Effector memory CD8-positive, alpha-beta T cell (primary cell): ENCODE measurements around the gene LRP1B.

ENCODE experiments used
- ATAC-seq: fragments of 150-1000 bp; cut with Tn5 transposase; replicated peaks from 2 replicates; pipeline ENCODE4 v1.10.0; 2021; ENCODE audit warnings: mild to moderate bottlenecking, moderate library complexity
- DNase-seq, 3 experiments: peaks; one replicate each; pipeline ENCODE4 v3.0.0; 2021
- H3K27ac Mint-ChIP-seq, 2 donors: one replicate each; pipeline ENCODE4 v1.8.0; 2022; ENCODE audit warnings: mild to moderate bottlenecking in 2 of 2, mixed read lengths in 2 of 2, moderate library complexity in 2 of 2
- H3K27me3 Mint-ChIP-seq, 2 donors: one replicate each; pipeline ENCODE4 v1.8.0; 2022; ENCODE audit warnings: mixed read lengths in 2 of 2
- H3K36me3 Mint-ChIP-seq: one replicate; pipeline ENCODE4 v1.8.0; 2022; ENCODE audit warnings: mild to moderate bottlenecking, moderate library complexity, mixed read lengths; ENCODE audit not compliant: insufficient read depth
- H3K4me1 Mint-ChIP-seq, 2 donors: one replicate each; pipeline ENCODE4 v1.8.0; 2022; ENCODE audit warnings: low read depth in 2 of 2, mixed read lengths in 2 of 2
- H3K4me3 Mint-ChIP-seq, 2 donors: one replicate each; pipeline ENCODE4 v1.8.0; 2022; ENCODE audit warnings: mild to moderate bottlenecking in 2 of 2, mixed read lengths in 2 of 2, moderate library complexity in 2 of 2
- H3K9me3 Mint-ChIP-seq, 2 donors: one replicate each; pipeline ENCODE4 v1.8.0; 2022; ENCODE audit warnings: mixed read lengths in 2 of 2

Gene LRP1B

DNA sequence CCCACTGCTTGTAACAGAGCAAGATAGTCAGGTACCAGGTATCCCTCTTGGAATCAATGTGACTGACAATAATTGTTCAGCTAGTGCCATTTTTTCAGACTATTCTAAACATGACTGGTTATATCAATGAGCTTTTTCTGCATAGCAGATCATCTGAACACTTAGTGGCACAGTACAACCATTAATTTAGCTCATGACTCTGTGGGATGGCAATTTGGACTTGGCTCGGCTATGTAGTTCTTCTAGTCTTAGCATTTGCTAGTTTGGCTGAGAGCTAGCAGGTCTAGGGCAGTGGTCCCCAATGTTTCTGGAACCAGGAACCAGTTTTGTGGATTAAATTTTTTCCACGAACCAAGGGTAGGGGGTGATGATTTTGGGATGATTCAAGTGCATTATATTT, 1929.2 kb downstream of the LRP1B start:
- Mint-ChIP-seq H3K27me3 (no peaks in the 10 kb centered on the region), H3K27ac (no peak overlapping the region), H3K4me3 (no peak overlapping the region), H3K36me3 (no peaks in the 10 kb centered on the region), H3K4me1 (no peaks in the 10 kb centered on the region), H3K9me3 (peaks cover 7 to 20% of the 10 kb centered on the region in 2 donors)
- no peak for DNase-seq
- no peak for ATAC-seq

DNA sequence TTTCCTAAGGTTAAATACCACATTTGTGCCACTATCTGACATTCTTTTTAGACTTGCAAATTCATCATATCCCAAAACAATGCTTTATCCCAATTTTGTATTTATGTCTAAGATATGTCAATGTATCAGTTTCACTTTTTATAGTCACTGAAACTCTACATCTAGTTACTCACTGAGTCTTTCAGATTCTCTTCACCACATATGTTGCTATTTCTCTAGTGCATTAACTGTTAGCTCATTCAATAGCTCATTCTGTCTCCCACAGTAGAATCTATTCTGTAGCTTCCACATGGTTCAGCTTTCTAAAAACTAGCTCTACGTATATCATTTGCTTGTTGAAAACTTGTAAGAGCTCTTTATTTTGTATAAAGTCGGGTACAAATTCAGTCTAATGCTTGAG, 1930.1 kb downstream of the LRP1B start:
- DNase-seq = no peak
- Mint-ChIP-seq H3K36me3 (no peaks in the 10 kb centered on the region), H3K27ac (no peak overlapping the region), H3K4me3 (no peak overlapping the region), H3K4me1 (no peaks in the 10 kb centered on the region), H3K9me3 (peaks cover 7 to 15% of the 10 kb centered on the region in 2 donors), H3K27me3 (no peaks in the 10 kb centered on the region)
- ATAC-seq = no peak

DNA sequence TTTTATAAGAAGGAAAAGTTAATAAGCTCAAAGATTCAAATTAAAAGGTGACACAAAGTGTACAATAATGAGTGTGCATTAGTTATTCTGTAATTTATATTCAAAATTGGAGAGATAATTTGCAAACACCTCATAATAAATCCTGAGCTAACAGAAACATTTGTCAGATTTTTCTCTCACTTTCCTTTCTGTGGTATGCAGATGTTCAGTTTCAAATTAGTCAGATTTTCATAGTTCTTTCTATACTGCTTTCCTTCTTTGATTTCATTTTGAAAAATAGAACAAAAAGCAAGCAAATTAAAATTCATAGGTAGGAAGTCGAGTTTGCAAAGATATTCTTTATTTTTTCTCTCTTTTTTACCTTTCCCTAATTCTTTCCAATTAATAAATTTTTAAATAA, 1930.5 kb downstream of the LRP1B start:
- Mint-ChIP-seq H3K9me3 (peaks cover 7 to 15% of the 10 kb centered on the region in 2 donors), H3K4me1 (no peaks in the 10 kb centered on the region), H3K27me3 (no peaks in the 10 kb centered on the region), H3K4me3 (no peak overlapping the region), H3K36me3 (no peaks in the 10 kb centered on the region), H3K27ac (no peak overlapping the region)
- ATAC-seq = no peak
- DNase-seq = no peak

DNA sequence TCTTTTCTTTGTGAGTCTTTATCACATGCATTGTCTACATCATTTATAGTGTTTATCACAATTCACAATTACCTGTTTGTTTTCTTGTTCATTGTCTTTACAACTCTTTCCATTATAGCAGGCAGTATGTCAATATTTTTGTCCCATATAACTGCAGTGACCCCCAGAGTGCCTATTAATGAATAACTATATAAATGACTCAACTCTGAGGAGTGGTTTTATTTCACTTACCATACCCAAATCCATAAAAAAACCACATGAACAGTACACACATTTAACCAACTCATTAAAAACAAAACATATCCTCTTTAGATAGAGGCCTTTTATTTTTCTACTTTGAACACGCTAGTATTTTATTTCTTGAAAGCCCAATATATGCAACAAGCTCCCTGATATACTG, 1931.5 kb downstream of the LRP1B start:
- Mint-ChIP-seq H3K27me3 (no peaks in the 10 kb centered on the region), H3K4me3 (no peak overlapping the region), H3K9me3 (peaks cover 2 to 11% of the 10 kb centered on the region in 2 donors), H3K27ac (no peak overlapping the region), H3K4me1 (no peaks in the 10 kb centered on the region), H3K36me3 (no peaks in the 10 kb centered on the region)
- ATAC-seq = no peak
- DNase-seq = no peak

DNA sequence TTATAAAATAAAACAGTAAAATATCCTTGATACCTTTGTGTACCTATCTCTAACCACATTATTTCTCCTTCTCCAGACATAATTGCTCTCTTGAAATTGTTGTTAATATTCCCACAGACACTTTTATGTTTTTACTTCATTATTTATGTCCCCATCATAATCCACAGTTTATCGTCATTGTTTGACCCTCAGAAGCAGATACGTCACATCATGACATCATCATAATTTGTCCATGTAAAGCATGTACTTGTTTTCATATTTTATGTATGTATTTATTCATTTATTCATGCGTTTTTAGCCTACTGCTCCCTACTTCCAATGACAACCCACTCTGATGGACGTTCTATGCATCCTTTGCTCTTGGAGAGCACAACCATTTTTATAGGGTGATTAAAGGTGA, 1943.7 kb downstream of the LRP1B start:
- peaks cover 6 to 11% of the 10 kb centered on the region in 2 donors for H3K9me3 Mint-ChIP-seq
- H3K27ac Mint-ChIP-seq = no peak overlapping the region
- H3K27me3 Mint-ChIP-seq = no peaks in the 10 kb centered on the region
- H3K4me3 Mint-ChIP-seq = no peak overlapping the region
- ATAC-seq (no peak), DNase-seq (no peak)
- H3K4me1 Mint-ChIP-seq = no peaks in the 10 kb centered on the region
- no peaks in the 10 kb centered on the region for H3K36me3 Mint-ChIP-seq

DNA sequence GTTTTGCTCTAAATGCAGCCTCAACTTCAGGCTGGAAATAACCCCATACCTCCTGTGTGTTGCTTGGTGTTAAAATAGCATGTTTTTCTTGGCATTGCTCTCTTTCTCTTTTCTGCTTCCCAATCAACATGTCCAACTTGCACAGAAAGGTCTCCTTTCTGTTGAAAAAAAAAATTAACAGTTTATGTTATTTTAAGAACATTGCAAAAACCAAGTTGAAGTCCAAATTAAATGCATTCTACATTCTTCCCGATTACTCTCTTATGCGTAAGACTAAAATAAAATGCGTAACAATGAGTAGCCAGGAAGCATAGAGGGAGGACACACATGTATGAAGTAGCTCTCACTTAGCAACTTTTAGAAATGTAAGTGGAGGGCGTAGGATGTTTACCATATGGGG, 1944.5 kb downstream of the LRP1B start:
- H3K4me3 Mint-ChIP-seq = no peak overlapping the region
- no peaks in the 10 kb centered on the region for H3K36me3 Mint-ChIP-seq
- H3K27ac Mint-ChIP-seq = no peak overlapping the region
- no peaks in the 10 kb centered on the region for H3K4me1 Mint-ChIP-seq
- H3K27me3 Mint-ChIP-seq = no peaks in the 10 kb centered on the region
- peaks cover 6 to 11% of the 10 kb centered on the region in 2 donors for H3K9me3 Mint-ChIP-seq
- DNase-seq = no peak
- no peak for ATAC-seq

DNA sequence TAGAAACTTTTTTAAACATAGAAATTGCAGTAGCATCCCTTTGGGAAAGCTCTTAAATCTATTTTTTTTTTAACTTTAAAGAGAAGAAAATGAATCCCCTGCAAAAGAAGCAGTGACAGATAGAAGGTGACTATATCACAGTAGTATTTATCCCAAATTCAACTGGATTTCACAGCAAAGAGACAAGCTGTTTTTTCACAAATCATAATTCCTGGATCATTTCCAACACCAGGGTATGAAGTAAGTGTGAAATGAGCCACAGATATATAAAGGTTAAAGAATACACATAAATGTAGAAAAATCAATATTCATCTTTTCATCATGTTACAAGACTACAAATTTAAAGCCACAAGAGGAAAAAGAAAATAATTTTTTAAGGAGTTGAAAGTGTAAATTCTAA, 1945.7 kb downstream of the LRP1B start:
- no peaks in the 10 kb centered on the region for H3K36me3 Mint-ChIP-seq
- no peak for DNase-seq
- no peaks in the 10 kb centered on the region for H3K27me3 Mint-ChIP-seq
- no peak overlapping the region for H3K4me3 Mint-ChIP-seq
- no peak for ATAC-seq
- H3K9me3 Mint-ChIP-seq = peaks cover 6 to 11% of the 10 kb centered on the region in 2 donors
- no peak overlapping the region for H3K27ac Mint-ChIP-seq
- H3K4me1 Mint-ChIP-seq = no peaks in the 10 kb centered on the region

DNA sequence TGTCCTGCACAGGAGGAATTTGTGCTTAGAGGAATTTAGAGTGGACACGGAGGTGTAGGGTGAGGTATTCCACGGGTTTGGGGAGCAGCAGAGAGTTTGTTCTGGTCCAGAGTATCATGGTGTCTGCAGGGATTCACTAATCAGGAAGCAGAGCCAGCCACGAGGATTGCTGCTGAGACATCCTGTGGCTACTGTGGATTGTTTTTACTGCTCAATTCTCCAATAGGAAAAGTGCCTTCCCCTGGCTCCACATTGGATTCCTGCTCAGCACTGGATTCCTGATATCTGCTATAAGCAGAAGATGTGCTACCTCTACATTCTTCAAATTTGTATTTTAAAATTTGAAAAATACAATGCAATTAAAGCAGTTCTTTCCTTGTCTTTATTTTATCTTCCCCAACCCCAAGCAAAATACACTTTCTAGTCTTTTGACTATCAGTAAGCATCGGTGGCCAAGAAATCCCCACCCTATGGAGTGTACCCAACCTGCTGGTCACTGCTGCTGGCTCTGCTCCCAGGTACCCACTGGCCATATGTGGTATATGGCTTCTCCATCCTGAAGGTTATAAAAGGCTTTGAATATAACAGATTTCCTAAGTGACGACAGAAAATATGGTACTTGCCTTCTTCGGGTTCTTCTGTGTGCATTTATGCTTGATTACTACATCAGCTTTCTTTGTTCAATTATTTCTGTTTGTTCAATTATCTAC, 1947.6 kb downstream of the LRP1B start:
- peaks cover 3 to 5% of the 10 kb centered on the region in 2 donors for H3K9me3 Mint-ChIP-seq
- ATAC-seq = no peak
- H3K27ac Mint-ChIP-seq = no peak overlapping the region
- no peaks in the 10 kb centered on the region for H3K27me3 Mint-ChIP-seq
- DNase-seq = no peak
- H3K36me3 Mint-ChIP-seq = no peaks in the 10 kb centered on the region
- H3K4me3 Mint-ChIP-seq = no peak overlapping the region
- no peaks in the 10 kb centered on the region for H3K4me1 Mint-ChIP-seq
